ENCODE data around the gene WIPF2. TPM values are rescaled to one million over a fixed set of nuclear protein-coding genes. Genes with fewer than 3 reads are reported as not detected.
A peak's percentile ranks its signal among the peaks of the same experiment; 100 is the strongest.

The WIPF2 gene
- total RNA-seq, 4 donors from 2014 or later = 4.6 to 6.2 (median 5.4) TPM

- no peak for TF ChIP-seq POLR2A (IDR thresholded peaks at IDR 0.05)
- TF ChIP-seq, protein P1, sequence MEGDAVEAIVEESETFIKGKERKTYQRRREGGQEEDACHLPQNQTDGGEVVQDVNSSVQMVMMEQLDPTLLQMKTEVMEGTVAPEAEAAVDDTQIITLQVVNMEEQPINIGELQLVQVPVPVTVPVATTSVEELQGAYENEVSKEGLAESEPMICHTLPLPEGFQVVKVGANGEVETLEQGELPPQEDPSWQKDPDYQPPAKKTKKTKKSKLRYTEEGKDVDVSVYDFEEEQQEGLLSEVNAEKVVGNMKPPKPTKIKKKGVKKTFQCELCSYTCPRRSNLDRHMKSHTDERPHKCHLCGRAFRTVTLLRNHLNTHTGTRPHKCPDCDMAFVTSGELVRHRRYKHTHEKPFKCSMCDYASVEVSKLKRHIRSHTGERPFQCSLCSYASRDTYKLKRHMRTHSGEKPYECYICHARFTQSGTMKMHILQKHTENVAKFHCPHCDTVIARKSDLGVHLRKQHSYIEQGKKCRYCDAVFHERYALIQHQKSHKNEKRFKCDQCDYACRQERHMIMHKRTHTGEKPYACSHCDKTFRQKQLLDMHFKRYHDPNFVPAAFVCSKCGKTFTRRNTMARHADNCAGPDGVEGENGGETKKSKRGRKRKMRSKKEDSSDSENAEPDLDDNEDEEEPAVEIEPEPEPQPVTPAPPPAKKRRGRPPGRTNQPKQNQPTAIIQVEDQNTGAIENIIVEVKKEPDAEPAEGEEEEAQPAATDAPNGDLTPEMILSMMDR (IDR thresholded peaks at IDR 0.05 in 4 of 5, conservative IDR thresholded peaks at IDR 0.05 in 1 of 5) = no peak
- ATAC-seq = peak in 1 of 2 donors; percentile 15
- in situ Hi-C loops (cut with MboI; ENCODE audit: low sequenced_read_pairs in 4 of 4) = no loop called here
These were observed 38.4 kb upstream of the WIPF2 start for GRCh38 chr17:40180694-40181093.

DNA sequence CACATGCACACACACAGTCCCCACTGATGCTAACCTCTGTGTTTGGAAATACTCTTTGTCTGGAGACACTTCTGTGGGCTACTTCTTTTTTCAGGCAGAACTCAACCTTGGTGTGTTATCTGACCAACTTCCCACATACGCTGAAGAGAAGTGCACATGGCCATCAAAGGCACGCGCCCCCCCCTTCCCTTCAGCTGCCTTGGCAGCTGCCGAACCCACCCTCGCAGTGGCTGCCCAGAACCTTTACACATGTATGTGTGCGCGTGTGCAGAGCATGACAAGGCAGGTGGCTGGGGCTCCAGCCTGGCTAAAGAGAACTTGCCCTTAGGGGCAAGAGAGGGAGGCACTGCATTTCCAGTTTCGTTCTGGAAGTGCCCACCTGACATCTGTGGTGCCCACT lies 37.9 kb upstream of the WIPF2 start:
- peaks cover 0 to under 1% of the 10 kb centered on the region in 2 donors for H3K36me3 ChIP-seq
- H3K4me3 ChIP-seq = no peak overlapping the region
- intact Hi-C loops (cut with DNase I; ENCODE audit: low total_unique reads) = no loop called here
- no peak for DNase-seq
- no peak for TF ChIP-seq POLR2A (IDR thresholded peaks at IDR 0.05)
- TF ChIP-seq, protein P1 (IDR thresholded peaks at IDR 0.05 in 4 of 5, conservative IDR thresholded peaks at IDR 0.05 in 1 of 5) = no peak
- peak overlapping the region; percentile 2 to 62 (median 42) for H3K27ac ChIP-seq
- in situ Hi-C loops (cut with MboI; ENCODE audit: low sequenced_read_pairs in 4 of 4) = no loop called here
- H3K27me3 ChIP-seq = no peaks in the 10 kb centered on the region
- no peaks in the 10 kb centered on the region for H3K9me3 ChIP-seq
- H3K4me1 ChIP-seq = peaks cover 8% of the 10 kb centered on the region in 2 donors
- peak in 1 of 2 donors; percentile 21 for ATAC-seq

More at GRCh38 chr17:40180694-40181093, 38.4 kb upstream of the WIPF2 start:
- Histone ChIP-seq H3K9me3 (no peaks in the 10 kb centered on the region), H3K36me3 (peaks cover 0 to 6% of the 10 kb centered on the region in 2 donors), H3K27me3 (no peaks in the 10 kb centered on the region), H3K4me1 (peaks cover 8% of the 10 kb centered on the region in 2 donors), H3K27ac (peak overlapping the region in 2 of 4 donors; percentile 60 to 62), H3K4me3 (no peak overlapping the region)
- peak in 1 of 2 donors; percentile 32 for DNase-seq
- intact Hi-C loops (cut with DNase I; ENCODE audit: low total_unique reads) = no loop called here

DNA sequence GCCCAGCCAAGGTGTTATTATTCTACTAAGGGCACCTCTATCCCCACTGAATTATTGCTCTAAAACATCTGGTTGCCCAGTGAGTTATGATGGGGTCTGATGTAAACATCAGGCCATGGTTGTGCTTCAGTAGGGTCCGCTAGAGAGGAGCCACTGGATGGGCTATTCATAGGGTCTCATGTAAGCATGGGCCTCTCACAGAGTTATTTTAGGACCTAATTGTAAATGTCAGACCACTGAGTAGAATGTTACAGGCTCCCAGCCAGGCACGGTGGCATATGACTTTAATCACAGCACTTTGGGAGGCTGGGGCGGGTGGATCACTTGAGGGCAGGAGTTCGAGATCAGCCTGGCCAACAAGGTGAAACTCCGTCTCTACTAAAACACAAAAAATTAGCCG lies 36.5 kb upstream of the WIPF2 start:
- Histone ChIP-seq H3K36me3 (no peaks in the 10 kb centered on the region), H3K4me1 (peaks cover 8% of the 10 kb centered on the region in 2 donors), H3K9me3 (no peaks in the 10 kb centered on the region), H3K27ac (no peak overlapping the region), H3K27me3 (no peaks in the 10 kb centered on the region), H3K4me3 (no peak overlapping the region)
- no peak for DNase-seq
- in situ Hi-C loops (cut with MboI; ENCODE audit: low sequenced_read_pairs in 4 of 4) (no loop called here), intact Hi-C loops (cut with DNase I; ENCODE audit: low total_unique reads) (no loop called here)
- TF ChIP-seq, protein P1 (IDR thresholded peaks at IDR 0.05 in 4 of 5, conservative IDR thresholded peaks at IDR 0.05 in 1 of 5) = no peak
- TF ChIP-seq POLR2A (IDR thresholded peaks at IDR 0.05) = no peak
- ATAC-seq = no peak

DNA sequence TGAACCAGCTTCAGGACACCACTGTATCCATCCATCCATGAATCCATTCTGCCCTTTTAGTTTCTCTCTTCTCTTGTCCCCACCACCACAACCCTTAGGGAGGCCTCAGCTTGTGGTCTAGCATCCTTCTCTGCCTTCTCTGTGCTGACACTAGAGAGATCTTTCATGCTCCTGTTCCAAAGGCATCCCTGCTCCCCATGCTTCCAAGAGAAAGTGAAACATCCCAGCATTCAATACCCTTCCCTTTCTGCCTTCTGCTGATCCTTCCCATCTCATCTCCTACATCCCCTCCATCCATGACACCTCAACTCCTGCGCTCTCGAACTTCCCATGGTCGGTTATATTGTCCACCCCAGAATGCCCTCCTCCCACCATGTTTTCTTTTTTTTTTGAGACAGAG lies 31.9 kb upstream of the WIPF2 start:
- in situ Hi-C loops (cut with MboI; ENCODE audit: low sequenced_read_pairs in 4 of 4) = no loop called here
- intact Hi-C loops (cut with DNase I; ENCODE audit: low total_unique reads) = no loop called here

More for the DNA sequence above, 31.9 kb upstream of the WIPF2 start:
- no peak for DNase-seq
- ATAC-seq = no peak
- Histone ChIP-seq H3K27me3 (no peaks in the 10 kb centered on the region), H3K4me3 (no peak overlapping the region), H3K27ac (no peak overlapping the region), H3K9me3 (no peaks in the 10 kb centered on the region), H3K4me1 (peaks cover 0 to 15% of the 10 kb centered on the region in 2 donors), H3K36me3 (no peaks in the 10 kb centered on the region)
- TF ChIP-seq, protein P1 (IDR thresholded peaks at IDR 0.05 in 4 of 5, conservative IDR thresholded peaks at IDR 0.05 in 1 of 5) = no peak
- no peak for TF ChIP-seq POLR2A (IDR thresholded peaks at IDR 0.05)

Data from gastrocnemius medialis (tissue), 4 donors.